Astrocyte (in vitro differentiated cells and primary cell): ENCODE results near the gene CCDC30.

Experiments
- EZH2 ChIP-seq: IDR thresholded peaks from 2 replicates; pipeline ENCODE4 v1.6.1; 2012; ENCODE audit warnings: mild to moderate bottlenecking, low read length, inconsistent platforms; ENCODE audit not compliant: insufficient read depth
- TF ChIP-seq, protein P1 (sequence below): IDR thresholded peaks from 2 replicates; pipeline ENCODE4 v1.5.1; 2011; ENCODE audit warnings: low read depth, mild to moderate bottlenecking, inconsistent platforms, low read length, moderate library complexity; ENCODE audit not compliant: insufficient read depth

DNA sequence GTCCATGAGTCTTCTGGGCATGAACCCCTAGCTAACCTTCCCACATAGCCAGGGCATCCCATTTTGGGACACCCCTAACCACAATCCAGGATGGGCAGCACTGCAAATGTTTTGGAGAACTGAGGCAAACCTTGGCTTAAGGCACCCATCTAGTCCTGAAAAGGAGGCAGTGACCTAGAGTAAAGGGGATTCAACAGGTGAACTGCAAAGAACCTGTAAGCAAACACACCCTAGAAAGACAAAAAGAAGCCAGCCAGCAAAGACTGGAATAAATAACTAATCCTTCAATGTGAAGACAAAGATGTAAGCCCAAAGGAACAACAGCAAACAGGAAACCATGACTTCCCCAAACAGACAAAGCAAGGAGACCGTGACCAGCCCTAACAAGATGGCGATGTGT lies 138.4 kb downstream of the CCDC30 start:
- TF ChIP-seq, protein P1, sequence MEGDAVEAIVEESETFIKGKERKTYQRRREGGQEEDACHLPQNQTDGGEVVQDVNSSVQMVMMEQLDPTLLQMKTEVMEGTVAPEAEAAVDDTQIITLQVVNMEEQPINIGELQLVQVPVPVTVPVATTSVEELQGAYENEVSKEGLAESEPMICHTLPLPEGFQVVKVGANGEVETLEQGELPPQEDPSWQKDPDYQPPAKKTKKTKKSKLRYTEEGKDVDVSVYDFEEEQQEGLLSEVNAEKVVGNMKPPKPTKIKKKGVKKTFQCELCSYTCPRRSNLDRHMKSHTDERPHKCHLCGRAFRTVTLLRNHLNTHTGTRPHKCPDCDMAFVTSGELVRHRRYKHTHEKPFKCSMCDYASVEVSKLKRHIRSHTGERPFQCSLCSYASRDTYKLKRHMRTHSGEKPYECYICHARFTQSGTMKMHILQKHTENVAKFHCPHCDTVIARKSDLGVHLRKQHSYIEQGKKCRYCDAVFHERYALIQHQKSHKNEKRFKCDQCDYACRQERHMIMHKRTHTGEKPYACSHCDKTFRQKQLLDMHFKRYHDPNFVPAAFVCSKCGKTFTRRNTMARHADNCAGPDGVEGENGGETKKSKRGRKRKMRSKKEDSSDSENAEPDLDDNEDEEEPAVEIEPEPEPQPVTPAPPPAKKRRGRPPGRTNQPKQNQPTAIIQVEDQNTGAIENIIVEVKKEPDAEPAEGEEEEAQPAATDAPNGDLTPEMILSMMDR: no peak
- TF ChIP-seq EZH2: no peak
